K562 (cell line): ENCODE measurements around the gene MMRN1. TPM values are rescaled to one million over a fixed set of nuclear protein-coding genes. Genes with fewer than 3 reads are reported as not detected.

ENCODE experiments used
- ATAC-seq: fragments of 200-7000 bp; cut with Tn5 transposase; 3 replicates; pipeline ENCODE4 v1.9.1; 2020; ENCODE audit warnings: moderate library complexity
- BruUV-seq: library from RNA; stranded (reverse); fragments of 400-500 nt; replicated peaks from 2 replicates; lab custom pipeline; 2021; lab: Mats Ljungman, UMichigan
- CTCF ChIA-PET: fragments of 300-600 bp; formaldehyde crosslinking; extraction: SDS; loops from one replicate; lab custom pipeline; 2021; ENCODE audit warnings: low intra/inter-chr PET ratio; lab: Yijun Ruan, JAX
- POLR2A ChIA-PET: fragments of 300-600, 350-650 bp; sonication (Branson Sonifier 250); formaldehyde crosslinking; extraction: SDS; loops from one replicate; lab custom pipeline; 2021; ENCODE audit warnings: antibody characterized with exemption, inconsistent platforms; lab: Yijun Ruan, JAX
- DNase-seq, 4 experiments: peaks; one replicate each; pipeline versions ENCODE4 v3.0.0 to v3.0.0-alpha.2; 2011 to 2018; ENCODE audit warnings: low spot score in 3 of 4, mixed read lengths in 3 of 4; ENCODE audit errors: extremely low read depth in 1 of 4
- FAIRE-seq: peaks from 2 replicates; lab custom pipeline; 2011; peaks lifted over from hg19 to GRCh38; lab: Jason Lieb, UNC
- H2AFZ ChIP-seq: 2 replicates; pipeline ENCODE4 v1.6.0; 2011; ENCODE audit warnings: low read depth, low read length, control low read depth, inconsistent platforms
- H3K27ac ChIP-seq: fragments of 200-600 bp; 3 replicates; pipeline ENCODE4 v1.8.0; 2011; ENCODE audit warnings: low read depth, mild to moderate bottlenecking, control low read depth, inconsistent platforms, low read length, moderate library complexity, mixed read lengths; ENCODE audit errors: extremely low read depth
- H3K27me3 ChIP-seq, 2 experiments: fragments of 300-600 bp in 1 of 2; 2 replicates in 1 of 2; 3 replicates in 1 of 2; pipeline versions ENCODE4 v1.6.0 to v1.8.0; 2011; ENCODE audit warnings: inconsistent platforms in 2 of 2, low read length in 2 of 2, mild to moderate bottlenecking in 1 of 2, mixed read lengths in 1 of 2, moderate library complexity in 1 of 2; ENCODE audit not compliant: control insufficient read depth in 2 of 2, insufficient read depth in 2 of 2
- H3K36me3 ChIP-seq: fragments of 300-600 bp; 3 replicates; pipeline ENCODE4 v1.8.0; 2011; ENCODE audit warnings: mild to moderate bottlenecking, low read length, inconsistent platforms; ENCODE audit not compliant: control insufficient read depth, insufficient read depth
- H3K4me1 ChIP-seq, 2 experiments: fragments of 200-600 bp in 1 of 2; replicated peaks in 1 of 2; 2 replicates in 1 of 2; 3 replicates in 1 of 2; pipeline versions ENCODE4 v1.5.1 to v1.8.0; 2011; ENCODE audit warnings: inconsistent platforms in 2 of 2, low read length in 2 of 2, mild to moderate bottlenecking in 1 of 2, mixed read lengths in 1 of 2, moderate library complexity in 1 of 2; ENCODE audit not compliant: control insufficient read depth in 2 of 2, insufficient read depth in 2 of 2
- H3K4me2 ChIP-seq: 2 replicates; pipeline ENCODE4 v1.6.1; 2011; ENCODE audit warnings: low read length, control low read depth, inconsistent platforms, mixed read lengths; ENCODE audit not compliant: insufficient read depth
- H3K4me3 ChIP-seq: fragments of 200-600 bp; sonication (generic), shearing (Covaris generic); 2 replicates; pipeline ENCODE4 v1.5.1; 2016; ENCODE audit warnings: control low read depth, inconsistent platforms
- H3K79me2 ChIP-seq: fragments of 200-600 bp; 3 replicates; pipeline ENCODE4 v1.8.0; 2011; ENCODE audit warnings: low read length, inconsistent platforms; ENCODE audit not compliant: control insufficient read depth, insufficient read depth
- H3K9ac ChIP-seq, 2 experiments: 2 replicates each; pipeline versions ENCODE4 v1.6.0 to v1.6.1; 2011; ENCODE audit warnings: low read depth in 2 of 2, low read length in 2 of 2, control low read depth in 1 of 2, inconsistent platforms in 1 of 2, mild to moderate bottlenecking in 1 of 2, mixed read lengths in 1 of 2; ENCODE audit not compliant: insufficient read depth in 1 of 2
- H3K9me1 ChIP-seq: one replicate; pipeline ENCODE4 v1.6.0; 2011; ENCODE audit warnings: inconsistent platforms, mild to moderate bottlenecking, low read length, moderate library complexity; ENCODE audit not compliant: control insufficient read depth, insufficient read depth
- H3K9me3 ChIP-seq: replicated peaks from 2 replicates; pipeline ENCODE4 v1.5.1; 2011; ENCODE audit warnings: low read depth, low read length, inconsistent platforms; ENCODE audit not compliant: control insufficient read depth, insufficient read depth
- H4K20me1 ChIP-seq: replicated peaks from 2 replicates; pipeline ENCODE4 v1.6.1; 2011; ENCODE audit warnings: low read length, inconsistent platforms, mixed read lengths; ENCODE audit not compliant: control insufficient read depth, insufficient read depth
- CBFA2T2 ChIP-seq: fragments of 450-650 bp; conservative IDR thresholded peaks from 2 replicates; pipeline ENCODE4 v1.6.1; 2017; ENCODE audit warnings: mild to moderate bottlenecking
- CBFA2T3 ChIP-seq: fragments of 450-650 bp; IDR thresholded peaks from 2 replicates; pipeline ENCODE4 v1.6.1; 2017
- IRF2 ChIP-seq: sonication (generic); formaldehyde crosslinking; IDR thresholded peaks from 2 replicates; pipeline ENCODE4 v1.8.1; 2022; ENCODE audit warnings: mild to moderate bottlenecking, missing genetic modification reagents
- TEAD4 ChIP-seq, 2 experiments: sonication (generic) in 1 of 2; formaldehyde crosslinking in 1 of 2; IDR thresholded peaks; 2 replicates each; pipeline versions ENCODE4 v1.6.1 to v1.8.0; 2012 to 2022; ENCODE audit warnings: borderline replicate concordance in 1 of 2, inconsistent platforms in 1 of 2, low read length in 1 of 2, mild to moderate bottlenecking in 1 of 2, missing genetic modification reagents in 1 of 2
- ZNF134 ChIP-seq: fragments of 250-450 bp; sonication (Bioruptor Pico); conservative IDR thresholded peaks from 2 replicates; pipeline ENCODE4 v1.4.0; 2020
- ZNF696 ChIP-seq: fragments of 250-450 bp; sonication (Bioruptor Pico); conservative IDR thresholded peaks from 2 replicates; pipeline ENCODE4 v1.4.0; 2020; ENCODE audit warnings: mild to moderate bottlenecking, moderate library complexity
- ZNF764 ChIP-seq: fragments of 250-450 bp; sonication (Bioruptor Pico); IDR thresholded peaks from 2 replicates; pipeline ENCODE4 v1.4.0; 2020; ENCODE audit warnings: low read depth, mild to moderate bottlenecking, moderate library complexity
- WGBS: fragments of 100-300 bp; shearing (Covaris generic); methylation state at CpG from one replicate; pipeline ENCODE4 v1.1.6; 2016; ENCODE audit warnings: low coverage, mixed read lengths; ENCODE audit not compliant: insufficient coverage; ENCODE audit errors: missing lambda C conversion rate; 5-methylcytosine and 5-hydroxymethylcytosine counted together
- in situ Hi-C: fragments of 300-500 bp; cut with MboI; formaldehyde crosslinking; loops from 4 replicates; pipeline ENCODE4 v1.15.0; 2018; ENCODE audit warnings: inconsistent platforms, mixed read lengths
- intact Hi-C: fragments of 100-400 bp; cut with micrococcal nuclease; formaldehyde crosslinking; loops from 2 replicates; pipeline ENCODE4 v1.14.2; 2022
- polyA plus RNA-seq, 8 experiments: library from polyadenylated mRNA; depleted of rRNA in 4 of 8; stranded (reverse) in 5 of 8; unstranded in 3 of 8; fragments of >200 nt; fragmentation: Nextera tagmentation in 2 of 8; fragmentation: Illumina TruSeq in 1 of 8; extraction: Ambion mirVana in 2 of 8; extraction: Trizol in 1 of 8; gene quantifications; 2 replicates each; pipeline versions ENCODE4 v1.2.1 to v1.2.3, GENCODE V29; 2011 to 2014; ENCODE audit warnings: inconsistent platforms in 1 of 8, missing spikeins in 1 of 8
- total RNA-seq, 7 experiments: library from RNA; depleted of rRNA in 6 of 7; stranded (reverse); fragments of >200 nt in 6 of 7; fragmentation: Illumina TruSeq in 2 of 7; extraction: Trizol in 2 of 7; gene quantifications; 2 replicates each; pipeline versions ENCODE4 v1.2.1 to v1.2.3, GENCODE V29; 2011 to 2021; ENCODE audit warnings: low replicate concordance in 1 of 7

The MMRN1 gene
- total and polyA plus RNA-seq, 9 of the 15 experiments (the other 6 are each of a cell fraction or from before 2014, with no cell fraction given), result 0.01 to 0.06 (median 0.02) TPM; not detected in 6

DNA sequence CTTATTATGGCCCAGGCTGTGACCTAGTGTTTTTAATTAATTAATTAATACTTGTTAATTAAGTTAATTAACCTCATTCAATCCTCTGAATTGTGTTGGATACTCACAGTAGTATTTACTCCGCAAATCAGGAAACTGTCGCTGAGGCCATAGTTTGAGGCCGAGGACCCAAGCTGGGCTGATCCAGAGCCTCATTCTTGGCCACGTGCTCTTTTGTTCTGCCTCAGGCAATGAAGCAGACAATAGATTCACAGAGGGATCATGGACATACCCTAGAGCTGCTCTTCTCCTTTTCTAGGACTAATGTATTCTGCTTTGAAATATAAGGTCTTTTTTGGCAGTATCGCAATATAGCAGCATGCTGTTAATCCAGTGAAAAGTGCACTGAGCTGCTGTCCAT is 33.7 kb upstream of the MMRN1 start (continued):
- TF ChIP-seq ZNF696 (CRISPR knock-in tag) (no peak), IRF2 (CRISPR knock-in tag) (no peak), ZNF134 (CRISPR knock-in tag) (no peak)

DNA sequence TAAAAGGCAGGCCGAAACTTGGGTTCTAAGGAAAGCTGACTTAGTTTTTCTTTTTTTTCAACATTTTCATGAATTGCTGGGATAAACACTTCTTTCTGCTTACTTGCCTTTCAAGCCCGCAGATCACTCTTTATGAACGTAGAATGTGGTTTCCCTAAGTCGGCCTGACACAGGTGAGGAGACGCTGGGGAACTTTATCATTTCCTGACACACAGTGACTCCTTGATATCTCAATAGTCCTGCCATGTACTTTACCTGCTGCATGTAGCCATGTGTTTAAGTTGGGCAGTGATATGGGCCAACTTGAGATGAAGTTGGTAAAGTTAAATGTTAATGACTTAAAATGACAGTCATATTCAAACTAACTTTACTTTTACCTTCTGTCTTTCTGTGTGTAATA is 31.1 kb upstream of the MMRN1 start:
- Histone ChIP-seq H3K27me3 (no peaks in the 10 kb centered on the region), H3K79me2 (no peaks in the 10 kb centered on the region), H3K4me2 (no peak overlapping the region), H3K36me3 (no peaks in the 10 kb centered on the region), H4K20me1 (no peaks in the 10 kb centered on the region), H3K27ac (no peak overlapping the region), H3K4me1 (no peaks in the 10 kb centered on the region; a peak in 1 of 5 replicates), H3K9ac (no peak overlapping the region), H3K9me1 (no peaks in the 10 kb centered on the region), H3K9me3 (no peaks in the 10 kb centered on the region), H2AFZ (no peak overlapping the region), H3K4me3 (no peak overlapping the region)
- DNase-seq (peak in 1 of 4 experiments; percentile 16), ATAC-seq (peak; percentile 37; the same call in 2 of the 3 replicates), FAIRE-seq (no peak)
- in situ Hi-C loops (no loop called here), intact Hi-C loops (no loop called here)
- 4% methylated on average over 5 of the region's 5 CpGs for WGBS
- TF ChIP-seq TEAD4 (IDR thresholded peaks at IDR 0.05; ENCODE audit: low read length) (peak; percentile 52; the same call in 1 of the 2 replicates), TEAD4 (CRISPR knock-in tag; IDR thresholded peaks at IDR 0.05; ENCODE audit: borderline replicate concordance) (no peak), ZNF764 (CRISPR knock-in tag) (no peak), CBFA2T2 (peak; percentile 43), CBFA2T3 (peak; percentile 64)
- ChIA-PET CTCF (no interaction called here), POLR2A (no interaction called here)
- no TSS peak for BruUV-seq
